ENCODE data around the gene PIK3CG.
"Not testable (repeated sequence)": the region's sequence is repeated elsewhere in the genome, so short reads cannot be mapped to it uniquely, and the experiment has no call there.

PIK3CG gene

DNA sequence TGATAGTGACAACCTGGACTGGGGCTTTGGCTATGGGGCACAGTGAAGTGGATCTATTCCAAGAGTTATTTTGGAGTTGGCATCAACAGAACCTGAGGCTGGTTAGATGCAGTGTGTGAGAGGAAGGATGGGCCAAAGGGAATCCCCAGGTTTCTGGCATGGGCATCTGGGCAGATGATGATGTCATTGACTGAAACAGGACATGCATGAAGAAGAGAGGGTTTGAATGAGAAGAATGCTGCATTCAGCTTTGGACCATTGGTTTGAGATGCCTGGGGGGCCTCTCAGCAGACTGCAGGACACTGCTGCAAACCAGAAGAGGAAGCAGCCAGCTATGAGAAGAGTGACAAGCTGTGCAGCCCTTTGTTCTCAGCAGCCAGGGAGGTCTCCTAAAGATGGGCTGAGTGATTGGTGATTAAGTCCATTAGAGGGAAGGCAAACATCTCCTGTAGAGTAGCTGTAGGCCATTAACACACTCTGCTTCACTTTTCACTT lies 23.1 kb upstream of the PIK3CG start:
- DNase-seq (ENCODE audit: low read depth in 1 of 2, low spot score in 1 of 2): no peak
- in situ Hi-C loops (cut with HindIII; ENCODE audit: low pct_unique_long_range_greater_than_20kb, low sequenced_read_pairs): no loop called here
- no peak for TF ChIP-seq JUND (IDR thresholded peaks at IDR 0.05; ENCODE audit: low read depth)

DNA sequence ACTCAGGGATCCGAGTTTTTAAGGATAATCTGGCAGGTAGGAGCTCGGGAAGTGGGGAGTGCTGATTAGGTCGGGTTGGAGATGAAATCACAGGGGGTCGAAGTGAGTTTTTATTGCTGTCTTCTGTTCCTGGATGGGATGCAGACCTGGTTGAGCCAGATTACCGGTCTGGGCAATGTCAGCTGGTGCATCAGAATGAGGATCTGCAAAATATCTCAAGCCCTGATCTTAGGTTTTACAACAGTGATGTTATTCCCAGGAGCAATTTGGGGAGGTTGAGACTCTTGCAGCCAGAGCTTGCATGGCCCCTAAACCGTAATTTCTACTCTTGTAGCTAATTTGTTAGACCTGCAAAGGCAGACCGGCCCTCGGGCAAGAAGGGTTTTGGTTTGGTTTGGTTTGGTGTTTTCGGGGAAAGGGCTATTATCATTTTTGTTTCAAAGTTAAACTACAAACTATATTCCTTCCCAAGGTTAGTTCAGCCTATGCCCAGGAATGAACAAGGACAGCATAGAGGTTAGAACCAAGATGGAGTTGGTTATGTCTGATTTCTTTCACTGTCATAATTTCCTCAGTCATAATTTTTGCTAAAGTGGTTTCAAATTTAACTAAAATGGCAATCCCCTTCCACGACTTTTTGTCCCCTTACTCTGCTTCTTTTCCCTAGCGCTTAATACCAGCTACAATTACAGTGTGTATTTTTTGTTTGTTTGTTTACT lies 20.6 kb upstream of the PIK3CG start:
- in situ Hi-C loops (cut with HindIII; ENCODE audit: low pct_unique_long_range_greater_than_20kb, low sequenced_read_pairs): no loop called here
- no peak for TF ChIP-seq JUND (IDR thresholded peaks at IDR 0.05; ENCODE audit: low read depth)
- DNase-seq (ENCODE audit: low read depth in 1 of 2, low spot score in 1 of 2): no peak

DNA sequence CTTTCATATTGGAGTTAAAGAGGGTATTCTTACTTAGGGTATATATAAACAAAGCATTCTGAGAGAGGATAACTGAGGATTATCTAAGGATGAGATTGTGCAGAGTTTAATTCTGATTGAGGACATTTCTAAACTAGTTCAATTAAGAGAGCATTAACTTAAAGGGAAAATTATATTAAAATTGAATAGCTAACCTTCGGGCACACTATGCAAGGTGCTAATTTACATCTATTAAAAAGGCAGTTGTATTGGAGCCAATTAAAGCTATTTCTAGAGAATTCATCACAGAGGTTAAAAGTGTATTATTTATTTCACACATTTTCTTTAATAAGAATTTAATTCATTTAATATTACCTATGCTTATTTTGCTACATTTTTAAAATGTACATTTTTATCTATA lies 17.0 kb upstream of the PIK3CG start:
- no peak for DNase-seq (ENCODE audit: low read depth in 1 of 2, low spot score in 1 of 2)

DNA sequence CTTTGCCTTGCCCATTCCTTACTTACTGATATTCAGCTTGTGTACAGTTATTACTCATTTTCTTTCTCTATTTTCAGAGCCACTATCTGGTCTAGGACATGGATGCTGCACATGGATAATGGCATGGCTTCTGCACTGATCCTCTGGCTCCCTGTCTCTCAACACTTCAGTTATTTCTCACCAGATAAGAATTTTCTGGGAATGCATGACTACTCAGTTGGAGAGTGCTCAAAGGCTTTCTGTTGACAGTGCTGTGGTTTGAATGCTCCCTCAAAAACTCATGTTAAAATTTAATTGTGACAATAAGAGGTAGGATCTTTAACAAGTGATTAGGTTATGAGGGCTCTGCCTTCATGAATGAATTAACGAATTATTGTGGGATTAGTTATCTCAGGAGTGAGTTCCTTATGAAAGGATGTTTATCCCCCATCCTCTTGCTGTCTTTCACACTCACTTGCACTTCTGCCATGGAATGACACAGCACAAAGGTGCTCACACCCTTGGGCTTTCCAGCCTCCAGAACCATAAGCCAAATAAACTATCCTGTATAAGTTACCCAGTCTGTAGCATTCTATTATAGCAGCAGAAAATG lies 16.1 kb upstream of the PIK3CG start:
- no peak for TF ChIP-seq JUND (IDR thresholded peaks at IDR 0.05; ENCODE audit: low read depth)
- DNase-seq (ENCODE audit: low read depth in 1 of 2, low spot score in 1 of 2): no peak
- in situ Hi-C loops (cut with HindIII; ENCODE audit: low pct_unique_long_range_greater_than_20kb, low sequenced_read_pairs): no loop called here

More for the DNA sequence above, 17.0 kb upstream of the PIK3CG start:
- in situ Hi-C loops (cut with HindIII; ENCODE audit: low pct_unique_long_range_greater_than_20kb, low sequenced_read_pairs): no loop called here
- no peak for TF ChIP-seq JUND (IDR thresholded peaks at IDR 0.05; ENCODE audit: low read depth)

DNA sequence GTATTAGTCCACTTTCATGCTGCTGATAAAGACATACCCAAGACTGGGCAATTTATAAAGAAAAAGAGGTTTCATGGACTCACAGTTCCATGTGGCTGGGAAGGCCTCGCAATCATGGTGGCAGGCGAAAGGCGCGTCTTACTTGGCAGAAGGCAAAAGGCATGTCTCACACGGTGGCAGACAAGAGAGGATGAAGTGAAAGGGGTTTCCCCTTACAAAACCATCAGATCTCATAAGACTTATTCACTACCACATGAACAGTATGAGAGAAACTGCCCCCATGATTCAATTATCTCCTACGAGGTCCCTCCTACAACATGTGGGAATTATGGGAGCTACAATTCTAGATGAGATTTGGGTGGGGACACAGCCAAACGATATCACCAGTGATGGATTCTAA lies 13.4 kb upstream of the PIK3CG start:
- DNase-seq (ENCODE audit: low read depth in 1 of 2, low spot score in 1 of 2); in situ Hi-C loops (cut with HindIII; ENCODE audit: low pct_unique_long_range_greater_than_20kb, low sequenced_read_pairs): not testable (repeated sequence)

DNA sequence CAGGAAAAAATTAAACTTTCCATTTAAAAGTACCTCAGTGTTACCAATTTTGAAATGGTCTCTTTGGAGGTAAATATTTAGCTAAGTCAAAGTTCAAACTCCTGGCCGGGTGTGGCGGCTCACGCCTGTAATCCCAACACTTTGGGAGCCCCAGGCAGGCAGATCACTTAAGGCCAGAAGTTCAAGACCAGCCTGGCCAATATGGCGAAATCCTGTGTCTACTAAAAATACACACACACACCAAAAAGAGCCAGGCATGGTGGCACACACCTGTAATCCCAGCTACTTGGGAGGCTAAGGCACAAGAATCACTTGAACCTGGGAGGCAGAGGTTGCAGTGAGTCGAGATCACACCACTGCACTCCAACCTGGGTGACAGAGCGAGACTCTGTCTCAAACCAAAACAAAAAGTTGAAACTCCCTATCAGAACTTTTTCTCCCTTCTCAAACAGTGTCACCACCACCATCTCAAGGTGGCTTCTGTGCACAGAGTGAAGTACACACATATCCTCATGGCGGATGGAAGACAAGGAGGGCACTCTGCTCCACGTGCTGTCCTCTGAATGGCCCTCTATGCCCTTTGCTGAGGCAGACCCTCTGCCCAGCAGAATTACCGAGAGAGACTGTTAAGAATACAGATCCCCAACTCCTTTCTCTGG lies 11.7 kb upstream of the PIK3CG start:
- DNase-seq (ENCODE audit: low read depth in 1 of 2, low spot score in 1 of 2): no peak
- in situ Hi-C loops (cut with HindIII; ENCODE audit: low pct_unique_long_range_greater_than_20kb, low sequenced_read_pairs): no loop called here
- no peak for TF ChIP-seq JUND (IDR thresholded peaks at IDR 0.05; ENCODE audit: low read depth)

DNA sequence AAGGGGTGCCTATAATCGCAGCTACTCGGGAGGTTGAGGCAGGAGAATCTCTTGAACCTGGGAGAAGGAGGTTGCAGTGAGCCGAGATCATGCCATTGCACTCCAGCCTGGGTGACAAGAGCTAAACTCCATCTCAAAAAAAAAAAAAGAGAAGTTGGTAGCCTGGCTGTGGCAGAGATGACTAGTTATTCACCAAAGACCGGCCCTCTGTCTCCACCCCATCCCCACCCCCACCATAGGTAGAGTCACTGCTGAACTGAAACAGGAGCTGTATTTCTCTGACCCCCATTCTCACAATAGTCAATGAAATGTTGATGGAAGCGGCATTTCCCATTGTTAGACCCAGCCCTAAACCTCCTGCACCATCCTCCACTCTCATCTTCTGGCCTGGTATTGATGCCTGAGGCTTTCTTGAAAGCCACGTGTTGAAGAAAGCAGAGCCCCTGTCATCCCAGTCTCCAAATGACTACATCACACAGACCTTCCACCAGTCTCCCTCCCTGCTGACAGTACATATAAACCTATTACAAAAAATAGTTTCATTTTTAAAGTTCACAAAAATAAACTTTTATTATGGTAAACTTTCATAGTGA lies 9.4 kb upstream of the PIK3CG start:
- in situ Hi-C loops (cut with HindIII; ENCODE audit: low pct_unique_long_range_greater_than_20kb, low sequenced_read_pairs): no loop called here
- no peak for TF ChIP-seq JUND (IDR thresholded peaks at IDR 0.05; ENCODE audit: low read depth)

DNA sequence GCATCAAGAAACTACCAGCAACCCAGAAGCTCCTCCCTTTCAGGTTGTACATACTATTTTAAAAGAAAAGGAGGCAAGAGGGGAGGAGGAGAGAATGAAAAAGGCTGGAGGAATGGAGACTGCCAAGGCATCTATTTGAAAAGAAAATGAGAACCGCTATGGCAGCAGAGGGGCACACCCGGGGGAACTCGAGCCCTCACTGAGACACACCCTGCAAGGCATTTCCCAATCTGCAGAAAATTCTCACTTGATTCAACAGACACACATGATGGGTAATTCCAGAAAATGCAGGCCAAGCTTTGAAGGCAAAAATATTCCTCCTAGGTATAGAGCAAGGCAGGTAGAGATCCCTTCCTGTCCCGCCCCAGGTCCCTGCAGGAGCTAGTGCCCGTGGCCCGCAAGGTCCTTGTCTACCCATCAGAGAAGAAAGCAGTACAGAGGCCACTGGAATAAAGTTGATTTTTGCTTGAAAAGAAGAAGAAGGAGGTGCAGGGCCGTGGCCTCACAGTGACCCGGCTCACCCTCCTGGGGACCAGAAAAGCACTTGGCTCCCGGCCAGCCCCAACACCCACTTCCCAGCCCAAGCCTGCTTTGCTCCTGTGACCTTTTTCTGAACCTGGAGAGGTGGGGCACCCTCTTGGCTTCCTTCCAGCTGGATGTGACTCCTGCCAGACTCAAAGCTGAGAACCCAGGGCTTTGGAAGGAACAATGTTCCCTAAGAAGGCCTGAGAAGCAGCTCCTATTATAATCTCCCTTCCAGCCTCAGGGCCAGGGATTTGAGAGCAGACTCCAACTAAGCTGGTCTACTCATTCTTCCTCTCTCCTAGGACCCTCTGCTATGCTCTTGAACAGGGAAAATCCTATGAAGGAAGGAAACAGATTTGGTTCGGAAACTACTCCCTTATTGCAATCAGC lies 6.2 kb upstream of the PIK3CG start:
- in situ Hi-C loops (cut with HindIII; ENCODE audit: low pct_unique_long_range_greater_than_20kb, low sequenced_read_pairs): no loop called here
- DNase-seq (ENCODE audit: low read depth in 1 of 2, low spot score in 1 of 2): peak in 1 of 2 experiments; percentile 4
- no peak for TF ChIP-seq JUND (IDR thresholded peaks at IDR 0.05; ENCODE audit: low read depth)

More for the DNA sequence above, 9.4 kb upstream of the PIK3CG start:
- no peak for DNase-seq (ENCODE audit: low read depth in 1 of 2, low spot score in 1 of 2)

DNA sequence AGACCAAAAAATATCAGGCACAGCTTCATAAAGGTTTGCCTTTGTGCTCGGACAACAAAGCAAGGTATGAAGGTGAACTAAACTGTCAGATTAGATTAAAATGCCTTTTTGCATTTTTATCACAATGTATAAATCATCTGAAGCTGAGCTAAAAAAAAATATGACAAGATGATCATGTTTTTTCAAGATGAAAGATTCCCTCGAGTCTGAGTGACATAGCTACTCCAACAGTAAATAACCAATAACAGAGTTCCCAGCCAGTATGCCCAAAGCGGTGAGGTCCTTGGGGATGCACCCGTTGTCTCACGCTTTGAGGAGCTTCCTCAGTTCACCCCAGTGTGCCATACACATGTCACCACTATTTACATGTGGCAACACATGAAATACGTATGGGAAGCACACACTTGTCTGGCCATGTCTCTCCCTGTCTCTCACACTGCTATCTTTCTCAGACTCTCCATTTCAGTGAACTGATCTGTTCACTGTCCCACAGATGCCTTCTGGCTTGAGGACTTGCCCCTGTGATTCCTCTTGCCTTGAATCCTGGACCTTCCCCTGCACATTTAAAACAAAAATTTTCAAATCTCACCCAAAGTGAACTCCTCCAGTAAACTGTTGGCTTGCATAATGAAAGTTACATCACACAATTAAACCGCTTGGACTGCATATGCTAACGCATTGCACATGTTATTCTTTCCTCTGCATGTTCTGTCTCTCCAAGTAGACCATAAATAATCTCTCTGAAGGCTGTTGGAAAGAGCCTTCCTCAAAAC lies 2.6 kb upstream of the PIK3CG start:
- in situ Hi-C loops (cut with HindIII; ENCODE audit: low pct_unique_long_range_greater_than_20kb, low sequenced_read_pairs): no loop called here
- DNase-seq (ENCODE audit: low read depth in 1 of 2, low spot score in 1 of 2): no peak
- TF ChIP-seq JUND (IDR thresholded peaks at IDR 0.05; ENCODE audit: low read depth): no peak

DNA sequence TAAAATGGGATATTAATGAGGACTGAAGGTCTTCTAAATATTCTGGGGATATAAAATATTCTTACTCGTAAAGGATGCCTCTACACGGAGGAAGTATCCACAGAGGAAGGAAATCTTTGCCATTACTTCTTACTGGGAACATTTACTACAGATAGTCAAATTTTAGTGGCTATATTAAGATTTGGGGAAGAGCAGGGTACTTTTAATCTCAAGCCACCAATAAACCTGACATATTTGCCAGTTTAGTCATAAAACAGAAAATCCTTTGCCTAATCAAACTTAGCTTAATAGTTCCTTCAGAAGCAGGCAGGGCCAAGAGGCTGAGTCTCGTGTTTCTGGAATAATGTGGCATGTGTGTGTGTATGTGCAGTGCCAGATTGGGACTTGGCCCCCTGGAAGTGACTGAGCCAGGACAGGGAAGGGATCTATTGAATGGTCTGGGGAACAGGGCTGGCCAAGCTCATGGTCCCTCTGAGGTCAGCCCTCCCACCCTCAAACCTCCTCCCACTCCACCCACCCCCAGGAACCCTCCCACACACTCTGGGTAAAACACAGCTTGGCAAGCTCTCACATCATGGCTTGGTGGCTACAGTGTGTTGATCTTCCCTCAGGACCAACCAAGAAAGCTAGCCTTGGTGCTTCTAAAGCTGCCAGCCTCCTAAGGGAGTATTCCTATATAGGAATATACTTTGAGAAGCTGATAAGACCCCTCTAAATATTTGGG lies 1.6 kb upstream of the PIK3CG start:
- TF ChIP-seq JUND (IDR thresholded peaks at IDR 0.05; ENCODE audit: low read depth): no peak
- in situ Hi-C loops (cut with HindIII; ENCODE audit: low pct_unique_long_range_greater_than_20kb, low sequenced_read_pairs): no loop called here
- no peak for DNase-seq (ENCODE audit: low read depth in 1 of 2, low spot score in 1 of 2)
